WTC11 (cell line): ENCODE data around the gene CALML4.
"Not testable (repeated sequence)": the region's sequence is repeated elsewhere in the genome, so short reads cannot be mapped to it uniquely, and the experiment has no call there.

ENCODE experiments used
- ATF2 ChIP-seq: sonication (generic); formaldehyde crosslinking; IDR thresholded peaks from 2 replicates; pipeline ENCODE4 v1.8.1; 2022; ENCODE audit warnings: low read depth, missing genetic modification reagents, borderline replicate concordance
- CTCF ChIP-seq: fragments of 200-600 bp; IDR thresholded peaks from 2 replicates; pipeline ENCODE4 v1.8.0; 2022; ENCODE audit warnings: antibody characterized with exemption
- IRF2 ChIP-seq: sonication (generic); formaldehyde crosslinking; IDR thresholded peaks from 2 replicates; pipeline ENCODE4 v1.8.0; 2022; ENCODE audit warnings: low read depth, missing genetic modification reagents, borderline replicate concordance
- JAZF1 ChIP-seq: fragments of 250-450 bp; sonication (Bioruptor Pico); IDR thresholded peaks from 2 replicates; pipeline ENCODE4 v1.9.0; 2021; ENCODE audit warnings: moderate library complexity, mild to moderate bottlenecking, inconsistent platforms
- TP53 ChIP-seq: sonication (generic); formaldehyde crosslinking; IDR thresholded peaks from 2 replicates; pipeline ENCODE4 v1.8.1; 2023; ENCODE audit warnings: mild to moderate bottlenecking, missing genetic modification reagents
- ZNF317 ChIP-seq: sonication (generic); formaldehyde crosslinking; IDR thresholded peaks from 2 replicates; pipeline ENCODE4 v1.8.1; 2023; ENCODE audit warnings: low read depth, mild to moderate bottlenecking, moderate library complexity, missing genetic modification reagents, borderline replicate concordance
- TF ChIP-seq, protein P1 (sequence below): sonication (generic); formaldehyde crosslinking; IDR thresholded peaks from 2 replicates; pipeline ENCODE4 v1.8.1; 2022; ENCODE audit warnings: low read depth, mild to moderate bottlenecking, moderate library complexity, missing genetic modification reagents, borderline replicate concordance

DNA sequence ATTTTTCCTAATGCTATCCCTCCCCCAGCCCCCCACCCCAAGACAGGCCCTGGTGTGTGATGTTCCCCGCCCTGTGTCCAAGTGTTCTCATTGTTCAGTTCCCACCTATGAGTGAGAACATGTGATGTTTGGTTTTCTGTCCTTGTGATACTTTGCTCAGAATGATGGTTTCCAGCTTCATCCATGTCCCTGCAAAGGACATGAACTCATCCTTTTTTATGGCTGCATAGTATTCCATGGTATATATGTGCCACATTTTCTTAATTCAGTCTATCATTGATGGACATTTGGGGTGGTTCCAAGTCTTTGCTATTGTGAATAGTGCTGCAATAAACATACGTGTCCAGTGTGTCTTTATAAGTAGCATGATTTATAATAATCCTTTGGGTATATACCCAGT is 33.1 kb downstream of the CALML4 start:
- TF ChIP-seq, protein P1, sequence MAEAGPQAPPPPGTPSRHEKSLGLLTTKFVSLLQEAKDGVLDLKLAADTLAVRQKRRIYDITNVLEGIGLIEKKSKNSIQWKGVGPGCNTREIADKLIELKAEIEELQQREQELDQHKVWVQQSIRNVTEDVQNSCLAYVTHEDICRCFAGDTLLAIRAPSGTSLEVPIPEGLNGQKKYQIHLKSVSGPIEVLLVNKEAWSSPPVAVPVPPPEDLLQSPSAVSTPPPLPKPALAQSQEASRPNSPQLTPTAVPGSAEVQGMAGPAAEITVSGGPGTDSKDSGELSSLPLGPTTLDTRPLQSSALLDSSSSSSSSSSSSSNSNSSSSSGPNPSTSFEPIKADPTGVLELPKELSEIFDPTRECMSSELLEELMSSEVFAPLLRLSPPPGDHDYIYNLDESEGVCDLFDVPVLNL (CRISPR knock-in tag) = not testable (repeated sequence)
- TF ChIP-seq TP53 (CRISPR knock-in tag); IRF2 (CRISPR knock-in tag); CTCF; ATF2 (CRISPR knock-in tag); JAZF1 (CRISPR knock-in tag); ZNF317 (CRISPR knock-in tag): not testable (repeated sequence)
